Gastroesophageal sphincter (tissue), 4 donors: Measurements from ENCODE around the gene PCSK4. TPM values are rescaled to one million over a fixed set of nuclear protein-coding genes. Genes with fewer than 3 reads are reported as not detected.

Source experiments
- ATAC-seq: fragments of 150-250 bp; one replicate; pipeline ENCODE4 v1.9.1; 2016; ENCODE audit warnings: mild to moderate bottlenecking, moderate library complexity
- H3K27ac ChIP-seq, 4 donors: fragments of 200-600 bp; sonication (generic) in 3 of 4; 1 replicate in 3 of 4; 2 replicates in 1 of 4; pipeline ENCODE4 v1.5.1; 2016 to 2019
- H3K27me3 ChIP-seq: fragments of 200-600 bp; sonication (generic); one replicate; pipeline ENCODE4 v1.5.1; 2019
- H3K36me3 ChIP-seq, 2 donors: fragments of 200-600 bp; sonication (generic); one replicate each; pipeline ENCODE4 v1.5.1; 2019; ENCODE audit warnings: control low read depth in 1 of 2
- H3K4me1 ChIP-seq, 3 donors: fragments of 200-600 bp; sonication (generic); 1 replicate in 2 of 3; 2 replicates in 1 of 3; pipeline ENCODE4 v1.5.1; 2016 to 2019; ENCODE audit warnings: control low read depth in 2 of 3
- H3K4me3 ChIP-seq, 2 donors: fragments of 200-600 bp; sonication (generic); one replicate each; pipeline ENCODE4 v1.5.1; 2019; ENCODE audit warnings: mild to moderate bottlenecking in 1 of 2, moderate library complexity in 1 of 2
- H3K9me3 ChIP-seq, 3 donors: fragments of 200-600 bp; sonication (generic); one replicate each; pipeline ENCODE4 v1.5.1; 2017 to 2019; ENCODE audit warnings: control low read depth in 2 of 3
- EP300 ChIP-seq: sonication (generic); formaldehyde crosslinking; IDR thresholded peaks from one replicate; pipeline ENCODE4 v1.6.1; 2017; ENCODE audit warnings: antibody characterized with exemption, mild to moderate bottlenecking
- POLR2A ChIP-seq, 2 donors: fragments of 450-650 bp; IDR thresholded peaks; one replicate each; pipeline ENCODE4 v1.6.1; 2017; ENCODE audit warnings: antibody characterized with exemption in 2 of 2, mild to moderate bottlenecking in 2 of 2, moderate library complexity in 1 of 2
- POLR2AphosphoS5 ChIP-seq: sonication (generic); formaldehyde crosslinking; IDR thresholded peaks from one replicate; pipeline ENCODE4 v1.6.1; 2017; ENCODE audit warnings: antibody characterized with exemption
- WGBS, 2 donors: methylation state at CpG; one replicate each; pipeline ENCODE4 v1.1.5; 2018; ENCODE audit warnings: low coverage in 1 of 2; 5-methylcytosine and 5-hydroxymethylcytosine counted together
- total RNA-seq, 4 donors: library from RNA; depleted of rRNA; stranded (reverse); fragments of >200 nt; gene quantifications; one replicate each; pipeline ENCODE4 v1.1.0, GENCODE V29; 2016
- TF ChIP-seq, protein P1 (sequence below), 4 experiments: fragments of 200-600 bp in 2 of 4; fragments of 450-650 bp in 2 of 4; sonication (generic) in 1 of 4; IDR thresholded peaks; one replicate each; pipeline ENCODE4 v1.5.1; 2017 to 2019; ENCODE audit warnings: antibody characterized with exemption in 4 of 4, mild to moderate bottlenecking in 2 of 4, moderate library complexity in 2 of 4

The PCSK4 gene
- total RNA-seq, 4 donors from 2014 or later = 0.94 to 2.2 (median 2.0) TPM

DNA sequence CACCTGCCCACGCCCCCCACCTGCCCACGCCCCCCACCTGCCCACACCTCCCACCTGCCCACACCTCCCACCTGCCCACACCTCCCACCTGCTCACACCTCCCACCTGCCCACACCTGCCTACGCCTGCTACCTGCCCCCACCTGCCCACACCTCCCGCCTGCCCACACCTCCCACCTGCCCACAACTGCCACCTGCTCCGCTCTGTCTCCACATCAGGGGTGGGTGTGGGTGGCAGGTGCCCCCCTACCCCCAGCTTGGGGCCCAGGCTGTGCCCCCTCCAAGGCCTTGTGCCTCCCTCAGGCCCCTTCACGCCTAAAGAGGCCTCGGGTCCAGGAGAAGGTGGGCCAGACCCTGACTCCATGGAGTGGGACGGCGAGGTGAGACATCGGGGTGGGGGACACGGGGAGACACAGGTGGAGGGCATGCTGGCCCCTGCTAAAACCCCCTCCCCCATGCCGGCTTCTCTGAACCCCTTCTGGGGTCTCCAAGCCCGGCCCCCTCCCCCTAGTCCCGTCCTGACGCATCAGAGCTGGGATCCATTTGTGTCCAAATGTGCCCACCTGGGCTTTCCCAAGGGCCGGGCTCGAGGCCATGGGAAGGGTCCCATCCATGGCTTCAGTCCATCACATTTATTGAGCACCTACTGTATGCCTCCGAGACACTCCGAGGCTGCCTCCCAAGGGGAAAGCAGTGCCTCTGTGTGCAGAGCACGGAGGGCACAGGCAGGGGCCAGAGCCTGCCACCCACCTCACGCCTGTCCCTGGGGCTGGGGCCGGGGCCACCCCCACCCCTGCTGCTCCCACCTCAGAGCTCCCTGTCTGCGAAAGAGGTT lies 38.7 kb upstream of the PCSK4 start:
- peaks cover 0 to 7% (median 0%) of the 10 kb centered on the region in 3 donors for H3K4me1 ChIP-seq
- TF ChIP-seq POLR2AphosphoS5 (no peak), EP300 (no peak), POLR2A (IDR thresholded peaks at IDR 0.05) (no peak)
- TF ChIP-seq, protein P1, sequence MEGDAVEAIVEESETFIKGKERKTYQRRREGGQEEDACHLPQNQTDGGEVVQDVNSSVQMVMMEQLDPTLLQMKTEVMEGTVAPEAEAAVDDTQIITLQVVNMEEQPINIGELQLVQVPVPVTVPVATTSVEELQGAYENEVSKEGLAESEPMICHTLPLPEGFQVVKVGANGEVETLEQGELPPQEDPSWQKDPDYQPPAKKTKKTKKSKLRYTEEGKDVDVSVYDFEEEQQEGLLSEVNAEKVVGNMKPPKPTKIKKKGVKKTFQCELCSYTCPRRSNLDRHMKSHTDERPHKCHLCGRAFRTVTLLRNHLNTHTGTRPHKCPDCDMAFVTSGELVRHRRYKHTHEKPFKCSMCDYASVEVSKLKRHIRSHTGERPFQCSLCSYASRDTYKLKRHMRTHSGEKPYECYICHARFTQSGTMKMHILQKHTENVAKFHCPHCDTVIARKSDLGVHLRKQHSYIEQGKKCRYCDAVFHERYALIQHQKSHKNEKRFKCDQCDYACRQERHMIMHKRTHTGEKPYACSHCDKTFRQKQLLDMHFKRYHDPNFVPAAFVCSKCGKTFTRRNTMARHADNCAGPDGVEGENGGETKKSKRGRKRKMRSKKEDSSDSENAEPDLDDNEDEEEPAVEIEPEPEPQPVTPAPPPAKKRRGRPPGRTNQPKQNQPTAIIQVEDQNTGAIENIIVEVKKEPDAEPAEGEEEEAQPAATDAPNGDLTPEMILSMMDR (IDR thresholded peaks at IDR 0.05) = no peak
- no peak overlapping the region for H3K4me3 ChIP-seq
- ATAC-seq = no peak
- no peak overlapping the region for H3K27ac ChIP-seq
- no CpG with 5 or more reads among the region's 23 CpGs for WGBS, 2 donors
- H3K36me3 ChIP-seq = no peaks in the 10 kb centered on the region
- H3K27me3 ChIP-seq = peaks cover 100% of the 10 kb centered on the region
- H3K9me3 ChIP-seq = no peaks in the 10 kb centered on the region

DNA sequence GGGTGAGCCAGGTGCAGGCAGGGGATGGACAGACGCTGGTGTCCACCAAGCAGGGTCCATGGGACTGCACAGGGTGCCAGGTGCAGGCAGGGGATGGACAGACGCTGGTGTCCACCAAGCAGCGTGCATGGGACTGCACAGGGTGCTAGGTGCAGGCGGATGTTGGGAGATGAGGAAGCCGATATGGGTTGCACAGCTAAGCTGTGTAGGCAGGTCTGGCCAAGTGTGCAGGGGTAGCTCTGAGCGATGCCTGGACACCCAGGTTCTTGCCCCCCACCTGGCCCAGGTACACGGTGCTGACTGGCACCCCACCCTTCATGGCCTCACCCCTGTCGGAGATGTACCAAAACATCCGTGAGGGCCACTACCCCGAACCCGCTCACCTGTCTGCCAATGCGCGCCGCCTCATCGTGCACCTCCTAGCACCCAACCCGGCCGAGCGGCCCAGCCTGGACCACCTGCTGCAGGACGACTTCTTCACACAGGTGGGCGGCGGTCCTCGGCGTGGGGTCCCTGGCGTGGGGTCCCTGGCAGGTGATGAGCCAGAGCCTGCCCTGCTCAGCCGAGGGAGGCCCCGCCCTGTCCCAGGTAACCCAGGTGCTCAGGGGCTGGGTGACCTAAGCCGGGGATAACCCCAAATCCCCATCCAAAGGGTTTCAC lies 37.6 kb upstream of the PCSK4 start:
- no peaks in the 10 kb centered on the region for H3K36me3 ChIP-seq
- H3K4me1 ChIP-seq = peaks cover 0 to 12% (median 0%) of the 10 kb centered on the region in 3 donors
- H3K27me3 ChIP-seq = peaks cover 100% of the 10 kb centered on the region
- no peak overlapping the region for H3K4me3 ChIP-seq
- H3K9me3 ChIP-seq = no peaks in the 10 kb centered on the region
- TF ChIP-seq EP300 (no peak), POLR2AphosphoS5 (no peak), POLR2A (IDR thresholded peaks at IDR 0.05) (no peak)
- TF ChIP-seq, protein P1 (IDR thresholded peaks at IDR 0.05) = no peak
- WGBS, 2 donors = 42 to 67% methylated on average over 1 to 6 of the region's 27 CpGs
- ATAC-seq = no peak
- no peak overlapping the region for H3K27ac ChIP-seq

DNA sequence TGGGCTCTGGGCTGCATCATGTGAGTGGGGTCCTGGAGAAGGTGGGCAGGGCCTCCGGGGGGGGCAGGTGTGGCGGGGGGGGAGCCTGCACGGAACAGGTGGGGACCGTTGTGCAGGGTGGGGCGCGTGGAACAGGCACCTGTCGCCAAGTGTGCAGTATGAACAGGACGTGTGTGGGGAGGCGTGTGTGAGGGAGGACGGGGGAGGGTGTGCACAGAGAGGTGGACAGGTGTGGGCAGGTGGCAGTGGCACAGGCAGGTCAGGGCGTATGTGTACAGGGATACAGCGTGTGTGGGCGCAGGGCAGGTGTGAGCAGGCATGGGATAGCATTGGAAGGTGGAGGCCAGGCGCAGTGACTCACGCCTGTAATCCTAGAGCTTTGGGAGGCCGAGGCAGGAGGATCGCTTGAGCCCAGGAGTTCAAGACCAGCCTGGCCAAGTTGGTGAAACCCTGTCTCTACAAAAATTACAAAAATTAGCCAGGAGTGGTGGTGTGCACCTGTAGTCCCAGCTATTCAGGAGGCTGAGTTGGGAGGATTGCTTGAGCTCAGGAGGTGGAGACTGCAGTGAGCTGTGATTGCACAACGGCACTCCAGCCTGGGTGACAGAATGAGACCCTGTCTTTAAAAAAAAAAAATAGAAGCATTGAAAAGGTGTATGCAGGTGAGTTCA lies 37.0 kb upstream of the PCSK4 start:
- Histone ChIP-seq H3K4me1 (peaks cover 0 to 12% (median 0%) of the 10 kb centered on the region in 3 donors), H3K27me3 (peaks cover 97% of the 10 kb centered on the region), H3K27ac (no peak overlapping the region), H3K4me3 (no peak overlapping the region), H3K9me3 (no peaks in the 10 kb centered on the region), H3K36me3 (no peaks in the 10 kb centered on the region)
- no peak for ATAC-seq
- 78 to 81% methylated on average over 9 to 10 of the region's 18 CpGs for WGBS, 2 donors
- TF ChIP-seq, protein P1 (IDR thresholded peaks at IDR 0.05) = no peak
- TF ChIP-seq POLR2AphosphoS5 (no peak), EP300 (no peak), POLR2A (IDR thresholded peaks at IDR 0.05) (no peak)

DNA sequence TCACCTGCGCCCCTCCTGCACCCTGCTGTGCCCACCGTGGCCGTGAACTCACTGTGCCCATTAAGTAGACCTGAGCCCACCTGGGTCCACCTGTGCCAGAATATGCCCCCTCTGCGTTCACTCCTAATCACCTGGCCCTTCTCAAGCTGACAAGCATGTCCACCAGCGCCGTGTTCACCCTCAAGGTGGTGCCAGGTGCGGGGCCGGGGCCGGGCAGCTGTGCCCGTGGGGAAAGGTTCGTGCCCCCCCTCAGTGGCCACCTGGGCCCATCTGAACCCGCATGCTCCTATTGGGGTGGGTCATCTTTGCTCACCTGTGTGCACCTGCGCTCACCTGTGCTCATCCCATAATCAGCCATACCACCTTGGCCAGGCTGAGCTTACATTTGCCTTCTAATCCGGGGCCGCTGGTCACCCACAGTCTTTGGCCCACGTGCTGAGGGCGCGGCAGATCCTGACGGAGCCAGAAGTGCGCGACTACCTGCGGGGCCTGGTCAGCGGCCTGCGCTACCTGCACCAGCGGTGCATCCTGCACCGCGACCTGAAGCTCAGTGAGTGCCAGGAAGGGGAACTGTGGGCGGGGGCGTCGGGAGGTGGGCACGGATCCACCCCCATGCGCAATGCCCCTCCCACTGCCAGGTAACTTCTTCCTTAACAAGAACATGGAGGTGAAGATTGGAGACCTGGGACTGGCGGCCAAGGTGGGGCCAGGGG lies 36.1 kb upstream of the PCSK4 start:
- H3K36me3 ChIP-seq = no peaks in the 10 kb centered on the region
- no peak for ATAC-seq
- WGBS, 2 donors = 82 to 90% methylated on average over 2 to 10 of the region's 33 CpGs
- H3K27me3 ChIP-seq = peaks cover 88% of the 10 kb centered on the region
- H3K4me3 ChIP-seq = no peak overlapping the region
- no peak for TF ChIP-seq POLR2AphosphoS5
- TF ChIP-seq, protein P1 (IDR thresholded peaks at IDR 0.05) = no peak
- TF ChIP-seq POLR2A (IDR thresholded peaks at IDR 0.05) = no peak
- no peak for TF ChIP-seq EP300
- peaks cover 0 to 12% (median 0%) of the 10 kb centered on the region in 3 donors for H3K4me1 ChIP-seq
- H3K9me3 ChIP-seq = no peaks in the 10 kb centered on the region
- H3K27ac ChIP-seq = no peak overlapping the region
